ENCODE results near the gene KRT222. TPM values are rescaled to one million over a fixed set of nuclear protein-coding genes. Genes with fewer than 3 reads are reported as not detected.

Gene KRT222
- polyA plus RNA-seq, 1 donor (not counting 4 experiments of a cell fraction or from before 2014, with no cell fraction given) = 0.76 TPM

GRCh38 chr17:40612599-40613244 is 52.3 kb downstream of the KRT222 start:
- Histone ChIP-seq H3K79me2 (ENCODE audit: control insufficient read depth, insufficient read depth, low read length) (no peaks in the 10 kb centered on the region), H3K27ac (ENCODE audit: control insufficient read depth, insufficient read depth, low read length) (no peak overlapping the region), H2AFZ (ENCODE audit: control insufficient read depth, low read length) (no peak overlapping the region), H3K9me1 (ENCODE audit: control insufficient read depth, extremely low read depth, insufficient read depth, low read length) (no peaks in the 10 kb centered on the region), H3K4me3 (ENCODE audit: control insufficient read depth in 2 of 3, extremely low read depth in 1 of 3, insufficient read depth in 2 of 3, low read depth in 1 of 3, low read length in 3 of 3) (no peak overlapping the region), H3K27me3 (ENCODE audit: control insufficient read depth, extremely low read depth, insufficient read depth, low read length) (peaks cover 52% of the 10 kb centered on the region), H3K36me3 (ENCODE audit: control insufficient read depth in 2 of 2, extremely low read depth in 1 of 2, insufficient read depth in 2 of 2, low read length in 2 of 2) (no peaks in the 10 kb centered on the region), H3K9ac (ENCODE audit: control insufficient read depth, extremely low read depth, insufficient read depth, low read length) (no peak overlapping the region), H3K4me2 (ENCODE audit: control insufficient read depth, extremely low read depth, insufficient read depth, low read depth, low read length) (no peak overlapping the region), H3K9me3 (ENCODE audit: control insufficient read depth, low read depth, low read length) (no peaks in the 10 kb centered on the region), H3K4me1 (ENCODE audit: control insufficient read depth, extremely low read depth, insufficient read depth, low read length) (no peaks in the 10 kb centered on the region), H4K20me1 (ENCODE audit: control insufficient read depth, extremely low read depth, insufficient read depth, low read length) (no peaks in the 10 kb centered on the region)
- dilution Hi-C loops (cut with MboI; ENCODE audit: extremely low pct_ligation_motif_present, low sequenced_read_pairs) = no loop called here
- FAIRE-seq = no peak
- no peak for TF ChIP-seq CTCF (optimal IDR thresholded peaks at IDR 0.05 in 1 of 3, IDR thresholded peaks at IDR 0.05 in 1 of 3, conservative IDR thresholded peaks at IDR 0.05 in 1 of 3; ENCODE audit: extremely low read depth in 1 of 3, insufficient read depth in 2 of 3, low read length in 3 of 3)
- no peak for TF ChIP-seq EZH2 (IDR thresholded peaks at IDR 0.05; ENCODE audit: low read length)
- DNase-seq (ENCODE audit: low read depth, low spot score) = no peak

- TF ChIP-seq EZH2 (IDR thresholded peaks at IDR 0.05; ENCODE audit: low read length) = no peak
- TF ChIP-seq CTCF (optimal IDR thresholded peaks at IDR 0.05 in 1 of 3, IDR thresholded peaks at IDR 0.05 in 1 of 3, conservative IDR thresholded peaks at IDR 0.05 in 1 of 3; ENCODE audit: extremely low read depth in 1 of 3, insufficient read depth in 2 of 3, low read length in 3 of 3) = no peak
Observed at GRCh38 chr17:40611840-40612474, 53.0 kb downstream of the KRT222 start.

More at GRCh38 chr17:40611840-40612474, 53.0 kb downstream of the KRT222 start:
- H3K9me3 ChIP-seq (ENCODE audit: control insufficient read depth, low read depth, low read length) = no peaks in the 10 kb centered on the region
- H3K36me3 ChIP-seq (ENCODE audit: control insufficient read depth in 2 of 2, extremely low read depth in 1 of 2, insufficient read depth in 2 of 2, low read length in 2 of 2) = no peaks in the 10 kb centered on the region
- H3K9me1 ChIP-seq (ENCODE audit: control insufficient read depth, extremely low read depth, insufficient read depth, low read length) = no peaks in the 10 kb centered on the region
- no peak overlapping the region for H3K4me3 ChIP-seq (ENCODE audit: control insufficient read depth in 2 of 3, extremely low read depth in 1 of 3, insufficient read depth in 2 of 3, low read depth in 1 of 3, low read length in 3 of 3)
- no peak for DNase-seq (ENCODE audit: low read depth, low spot score)
- no peaks in the 10 kb centered on the region for H4K20me1 ChIP-seq (ENCODE audit: control insufficient read depth, extremely low read depth, insufficient read depth, low read length)
- no peak for FAIRE-seq
- no peaks in the 10 kb centered on the region for H3K79me2 ChIP-seq (ENCODE audit: control insufficient read depth, insufficient read depth, low read length)
- dilution Hi-C loops (cut with MboI; ENCODE audit: extremely low pct_ligation_motif_present, low sequenced_read_pairs) = no loop called here
- no peaks in the 10 kb centered on the region for H3K4me1 ChIP-seq (ENCODE audit: control insufficient read depth, extremely low read depth, insufficient read depth, low read length)
- peaks cover 50% of the 10 kb centered on the region for H3K27me3 ChIP-seq (ENCODE audit: control insufficient read depth, extremely low read depth, insufficient read depth, low read length)
- no peak overlapping the region for H3K4me2 ChIP-seq (ENCODE audit: control insufficient read depth, extremely low read depth, insufficient read depth, low read depth, low read length)
- H3K9ac ChIP-seq (ENCODE audit: control insufficient read depth, extremely low read depth, insufficient read depth, low read length) = no peak overlapping the region
- no peak overlapping the region for H3K27ac ChIP-seq (ENCODE audit: control insufficient read depth, insufficient read depth, low read length)
- H2AFZ ChIP-seq (ENCODE audit: control insufficient read depth, low read length) = no peak overlapping the region
